GM12801 (cell line): Measurements from ENCODE around the gene TRIM38.

Source experiments
- CTCF ChIP-seq: IDR thresholded peaks from one replicate; pipeline ENCODE4 v1.5.1; 2011; ENCODE audit warnings: control low read depth; ENCODE audit not compliant: insufficient read length; ENCODE audit errors: extremely low read depth

TRIM38 gene

GRCh38 chr6:25931411-25931709 lies 31.2 kb upstream of the TRIM38 start:
- no peak for TF ChIP-seq CTCF

- TF ChIP-seq CTCF, result no peak
Measured at GRCh38 chr6:25934156-25934555, 28.4 kb upstream of the TRIM38 start.

GRCh38 chr6:25934735-25935313 lies 27.8 kb upstream of the TRIM38 start:
- no peak for TF ChIP-seq CTCF

GRCh38 chr6:25935953-25936352 lies 26.6 kb upstream of the TRIM38 start:
- TF ChIP-seq CTCF, result no peak

- no peak for TF ChIP-seq CTCF
Measured at GRCh38 chr6:25939593-25939992, 23.0 kb upstream of the TRIM38 start.

GRCh38 chr6:25942561-25943147 lies 19.9 kb upstream of the TRIM38 start:
- no peak for TF ChIP-seq CTCF

GRCh38 chr6:25943887-25944286 lies 18.7 kb upstream of the TRIM38 start:
- no peak for TF ChIP-seq CTCF
